ENCODE measurements around the gene SLC25A47. TPM values are rescaled to one million over a fixed set of nuclear protein-coding genes. Genes with fewer than 3 reads are reported as not detected.

The SLC25A47 gene
- total RNA-seq, 1 experiment from 2014 or later: not detected

GRCh38 chr14:100291305-100292075, 31.6 kb upstream of the SLC25A47 start:
- no peak overlapping the region for H3K27ac Mint-ChIP-seq (ENCODE audit: low read depth, unreplicated experiment)
- TSS peak; percentile 48 for BruUV-seq (replicated peaks)
- TF ChIP-seq CTCF (IDR thresholded peaks at IDR 0.05; ENCODE audit: unreplicated experiment): no peak
- H3K36me3 Mint-ChIP-seq (ENCODE audit: insufficient read depth, unreplicated experiment): peaks cover 3% of the 10 kb centered on the region
- H3K27me3 Mint-ChIP-seq (ENCODE audit: insufficient read depth, unreplicated experiment): no peaks in the 10 kb centered on the region
- ChIA-PET CTCF (interaction anchor here (0.6 to 1.0 kb wide), 2 partner anchors 91 to 116 kb away, joined by 3 to 5 read pairs; no protein-coding TSS in a partner anchor), POLR2A (no interaction called here)
- no peak overlapping the region for H3K4me3 Mint-ChIP-seq (ENCODE audit: unreplicated experiment)
- intact Hi-C loops (cut with micrococcal nuclease): no loop called here
- no peaks in the 10 kb centered on the region for H3K9me3 Mint-ChIP-seq (ENCODE audit: unreplicated experiment)
- no peak for DNase-seq (ENCODE audit: unreplicated experiment)
- H3K4me1 Mint-ChIP-seq (ENCODE audit: insufficient read depth, unreplicated experiment): no peaks in the 10 kb centered on the region

- no peak overlapping the region for H3K27ac Mint-ChIP-seq (ENCODE audit: low read depth, unreplicated experiment)
- ChIA-PET CTCF (interaction anchor here (0.6 to 1.0 kb wide), 2 partner anchors 35 to 45 kb away, joined by 3 to 4 read pairs; no protein-coding TSS in a partner anchor), POLR2A (no interaction called here)
- no peak for DNase-seq (ENCODE audit: unreplicated experiment)
- intact Hi-C loops (cut with micrococcal nuclease): no loop called here
- TF ChIP-seq CTCF (IDR thresholded peaks at IDR 0.05; ENCODE audit: unreplicated experiment): no peak
- no peak overlapping the region for H3K4me3 Mint-ChIP-seq (ENCODE audit: unreplicated experiment)
- H3K36me3 Mint-ChIP-seq (ENCODE audit: insufficient read depth, unreplicated experiment): no peaks in the 10 kb centered on the region
- H3K4me1 Mint-ChIP-seq (ENCODE audit: insufficient read depth, unreplicated experiment): no peaks in the 10 kb centered on the region
- no TSS peak for BruUV-seq (replicated peaks)
- H3K27me3 Mint-ChIP-seq (ENCODE audit: insufficient read depth, unreplicated experiment): no peaks in the 10 kb centered on the region
- no peaks in the 10 kb centered on the region for H3K9me3 Mint-ChIP-seq (ENCODE audit: unreplicated experiment)
These were observed 30.8 kb upstream of the SLC25A47 start for GRCh38 chr14:100292301-100292775.

GRCh38 chr14:100292776-100293461, 30.2 kb upstream of the SLC25A47 start:
- CTCF ChIA-PET: interaction anchor here (0.6 to 1.0 kb wide), 3 partner anchors 36 to 137 kb away, joined by 3 to 4 read pairs (median 3); no protein-coding TSS in a partner anchor
- no peak for TF ChIP-seq CTCF (IDR thresholded peaks at IDR 0.05; ENCODE audit: unreplicated experiment)
- Mint-ChIP-seq H3K36me3 (ENCODE audit: insufficient read depth, unreplicated experiment) (no peaks in the 10 kb centered on the region), H3K27me3 (ENCODE audit: insufficient read depth, unreplicated experiment) (no peaks in the 10 kb centered on the region), H3K27ac (ENCODE audit: low read depth, unreplicated experiment) (no peak overlapping the region), H3K4me1 (ENCODE audit: insufficient read depth, unreplicated experiment) (no peaks in the 10 kb centered on the region), H3K4me3 (ENCODE audit: unreplicated experiment) (no peak overlapping the region), H3K9me3 (ENCODE audit: unreplicated experiment) (no peaks in the 10 kb centered on the region)
- DNase-seq (ENCODE audit: unreplicated experiment): no peak
- POLR2A ChIA-PET: no interaction called here
- intact Hi-C loops (cut with micrococcal nuclease): no loop called here
- BruUV-seq (replicated peaks): no TSS peak

GRCh38 chr14:100293497-100294212, 29.5 kb upstream of the SLC25A47 start:
- no TSS peak for BruUV-seq (replicated peaks)
- no peak overlapping the region for H3K27ac Mint-ChIP-seq (ENCODE audit: low read depth, unreplicated experiment)
- intact Hi-C loops (cut with micrococcal nuclease): no loop called here
- H3K4me1 Mint-ChIP-seq (ENCODE audit: insufficient read depth, unreplicated experiment): no peaks in the 10 kb centered on the region
- no peaks in the 10 kb centered on the region for H3K9me3 Mint-ChIP-seq (ENCODE audit: unreplicated experiment)
- CTCF ChIA-PET: interaction anchor here (0.7 to 2.9 kb wide), 3 partner anchors 8 to 138 kb away, joined by 3 to 30 read pairs (median 3); no protein-coding TSS in a partner anchor
- H3K4me3 Mint-ChIP-seq (ENCODE audit: unreplicated experiment): no peak overlapping the region
- DNase-seq (ENCODE audit: unreplicated experiment): no peak
- POLR2A ChIA-PET: no interaction called here
- TF ChIP-seq CTCF (IDR thresholded peaks at IDR 0.05; ENCODE audit: unreplicated experiment): no peak
- no peaks in the 10 kb centered on the region for H3K27me3 Mint-ChIP-seq (ENCODE audit: insufficient read depth, unreplicated experiment)
- H3K36me3 Mint-ChIP-seq (ENCODE audit: insufficient read depth, unreplicated experiment): no peaks in the 10 kb centered on the region

Measured in MCF 10A (cell line).